NCI-H82 treated with DMSO at 0.1 percent for 48 hours (cell line): ENCODE results near the gene PNMT.

ENCODE experiments used
- DNase-seq: peaks from one replicate; lab custom pipeline; 2025; ENCODE audit not compliant: unreplicated experiment; lab: John Stamatoyannopoulos, UW

Gene PNMT

GRCh38 chr17:39667945-39668924, at the start of gene PNMT:
PNMT (plus strand) TSS chr17:39668453; CDS start chr17:39668476, 23 bp downstream.
- DNase-seq = peak; percentile 36

- DNase-seq = no peak
Measured at GRCh38 chr17:39618956-39619785, 49.1 kb upstream of the PNMT start.

GRCh38 chr17:39619786-39620101, 48.5 kb upstream of the PNMT start:
- DNase-seq = no peak

GRCh38 chr17:39621523-39622379, 46.5 kb upstream of the PNMT start:
- peak; percentile 77 for DNase-seq

- DNase-seq = no peak
Measured at GRCh38 chr17:39622380-39623006, 45.8 kb upstream of the PNMT start.

GRCh38 chr17:39623356-39623950, 44.8 kb upstream of the PNMT start:
- peak; percentile 33 for DNase-seq

- no peak for DNase-seq
Measured at GRCh38 chr17:39624313-39624712, 43.9 kb upstream of the PNMT start.

GRCh38 chr17:39625198-39625785, 43.0 kb upstream of the PNMT start:
- no peak for DNase-seq

- no peak for DNase-seq
Measured at GRCh38 chr17:39626171-39627046, 41.8 kb upstream of the PNMT start, which contains the start of gene PPP1R1B. PPP1R1B (plus strand) TSS chr17:39626952; CDS start chr17:39627393, 441 bp downstream.

GRCh38 chr17:39627047-39627711, 41.1 kb upstream of the PNMT start:
- DNase-seq = no peak

GRCh38 chr17:39627712-39628516, 40.3 kb upstream of the PNMT start:
- DNase-seq = no peak

GRCh38 chr17:39628655-39629493, 39.4 kb upstream of the PNMT start:
- no peak for DNase-seq

GRCh38 chr17:39629494-39629880, 38.8 kb upstream of the PNMT start:
- DNase-seq = no peak

GRCh38 chr17:39629898-39630297, 38.4 kb upstream of the PNMT start:
- no peak for DNase-seq

GRCh38 chr17:39631403-39631802, 36.9 kb upstream of the PNMT start:
- no peak for DNase-seq

- no peak for DNase-seq
Measured at GRCh38 chr17:39632153-39632941, 35.9 kb upstream of the PNMT start.
